ENCODE measurements around the gene MBLAC1. TPM values are rescaled to one million over a fixed set of nuclear protein-coding genes. Genes with fewer than 3 reads are reported as not detected.
"Not testable (repeated sequence)": the region's sequence is repeated elsewhere in the genome, so short reads cannot be mapped to it uniquely, and the experiment has no call there.

The MBLAC1 gene
- polyA plus RNA-seq, 1 donor from 2014 or later = 6.4 TPM

DNA sequence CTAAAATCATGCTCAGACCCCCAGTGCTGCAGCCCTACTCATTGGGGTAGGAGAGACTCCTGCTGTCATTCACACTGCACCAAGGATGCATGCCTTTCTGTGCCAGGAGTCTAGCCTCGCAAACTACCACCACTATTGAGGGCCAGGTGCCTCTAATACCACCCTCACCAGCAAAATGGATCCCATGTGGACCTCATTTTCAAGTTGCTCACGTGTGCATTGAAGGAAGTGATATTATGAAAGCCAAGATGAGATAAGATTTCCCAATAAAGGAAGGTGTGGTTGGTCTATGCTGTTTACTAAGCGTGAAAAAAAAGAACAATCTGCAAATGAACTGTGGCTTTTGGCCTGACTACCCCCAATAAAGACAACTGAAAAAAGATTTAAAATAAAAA lies 14.8 kb downstream of the MBLAC1 start:
- no peak overlapping the region for H3K9ac ChIP-seq (ENCODE audit: low read length)
- H3K9me3 ChIP-seq (ENCODE audit: low read length) = no peaks in the 10 kb centered on the region
- H3K27me3 ChIP-seq (ENCODE audit: insufficient read depth, low read depth, low read length) = no peaks in the 10 kb centered on the region
- H3K4me3 ChIP-seq (ENCODE audit: low read length) = no peak overlapping the region
- no peak overlapping the region for H2AFZ ChIP-seq (ENCODE audit: low read depth, low read length)
- no peaks in the 10 kb centered on the region for H3K9me2 ChIP-seq (ENCODE audit: insufficient read depth, low read length)
- no peaks in the 10 kb centered on the region for H3F3A ChIP-seq (ENCODE audit: insufficient read depth, low read length, poor library complexity, severe bottlenecking)
- H3K4me2 ChIP-seq (ENCODE audit: low read length) = no peak overlapping the region
- H3K27ac ChIP-seq (ENCODE audit: low read length) = no peak overlapping the region
- TF ChIP-seq EP300 (conservative IDR thresholded peaks at IDR 0.05; ENCODE audit: poor library complexity, severe bottlenecking) = no peak
- TF ChIP-seq MXI1 (conservative IDR thresholded peaks at IDR 0.05; ENCODE audit: poor library complexity, severe bottlenecking) = no peak
- TF ChIP-seq POLR2AphosphoS5 (IDR thresholded peaks at IDR 0.05) = no peak
- no peaks in the 10 kb centered on the region for H3K79me2 ChIP-seq (replicated peaks; ENCODE audit: insufficient read depth, low read length)
- H3K36me3 ChIP-seq (ENCODE audit: insufficient read depth, low read length) = no peaks in the 10 kb centered on the region
- no peaks in the 10 kb centered on the region for H4K20me1 ChIP-seq (ENCODE audit: insufficient read depth)

DNA sequence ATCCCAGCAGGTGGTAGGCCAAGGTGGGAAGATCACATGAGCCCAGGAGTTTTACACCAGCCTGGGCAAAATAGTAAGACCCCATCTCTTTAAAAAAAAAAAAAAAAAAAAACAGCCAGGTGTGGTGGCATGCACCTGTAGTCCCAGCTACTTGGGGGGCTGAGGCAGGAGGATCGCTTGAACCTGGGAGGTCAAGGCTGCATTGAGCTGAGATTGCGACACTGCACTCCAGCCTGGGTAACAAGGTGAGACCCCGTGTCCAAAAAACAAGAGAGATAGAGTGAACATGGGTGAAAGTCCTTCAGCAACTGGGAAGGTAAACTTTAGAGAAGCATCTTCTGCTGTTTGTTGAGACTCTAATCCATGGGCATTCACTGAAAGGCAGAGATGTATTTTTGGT lies 15.7 kb downstream of the MBLAC1 start:
- no peaks in the 10 kb centered on the region for H3K9me2 ChIP-seq (ENCODE audit: insufficient read depth, low read length)
- no peak overlapping the region for H3K4me3 ChIP-seq (ENCODE audit: low read length)
- no peaks in the 10 kb centered on the region for H3K9me3 ChIP-seq (ENCODE audit: low read length)
- H3K79me2 ChIP-seq (replicated peaks; ENCODE audit: insufficient read depth, low read length) = no peaks in the 10 kb centered on the region
- H3K4me2 ChIP-seq (ENCODE audit: low read length) = no peak overlapping the region
- H4K20me1 ChIP-seq (ENCODE audit: insufficient read depth) = no peaks in the 10 kb centered on the region
- no peaks in the 10 kb centered on the region for H3K27me3 ChIP-seq (ENCODE audit: insufficient read depth, low read depth, low read length)
- H2AFZ ChIP-seq (ENCODE audit: low read depth, low read length) = no peak overlapping the region
- H3K9ac ChIP-seq (ENCODE audit: low read length) = no peak overlapping the region
- no peaks in the 10 kb centered on the region for H3F3A ChIP-seq (ENCODE audit: insufficient read depth, low read length, poor library complexity, severe bottlenecking)
- TF ChIP-seq EZH2 (IDR thresholded peaks at IDR 0.05; ENCODE audit: borderline replicate concordance, insufficient read depth, low read length, poor library complexity, severe bottlenecking) = no peak
- TF ChIP-seq MXI1 (conservative IDR thresholded peaks at IDR 0.05; ENCODE audit: poor library complexity, severe bottlenecking) = no peak
- no peaks in the 10 kb centered on the region for H3K36me3 ChIP-seq (ENCODE audit: insufficient read depth, low read length)
- H3K27ac ChIP-seq (ENCODE audit: low read length) = no peak overlapping the region

DNA sequence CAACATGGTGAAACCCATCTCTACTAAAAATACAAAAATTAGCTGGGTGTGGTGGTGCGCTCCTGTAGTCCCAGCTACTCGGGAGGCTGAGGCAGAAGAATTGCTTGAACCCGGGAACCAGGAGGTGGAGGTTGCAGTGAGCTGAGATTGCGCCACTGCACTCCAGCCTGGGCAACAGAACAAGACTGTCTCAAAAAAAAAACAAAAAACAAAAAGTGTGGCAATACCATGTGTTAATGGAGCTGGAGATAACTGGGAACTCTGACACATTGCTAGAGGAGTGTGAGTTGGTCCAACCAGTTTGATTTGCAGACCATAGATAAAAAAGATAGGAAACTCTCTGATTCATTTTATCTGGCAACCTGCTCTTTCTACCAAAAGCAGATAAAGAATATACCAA lies 19.6 kb downstream of the MBLAC1 start:
- H4K20me1 ChIP-seq (ENCODE audit: insufficient read depth); H2AFZ ChIP-seq (ENCODE audit: low read depth, low read length); H3K9ac ChIP-seq (ENCODE audit: low read length); H3K9me2 ChIP-seq (ENCODE audit: insufficient read depth, low read length); H3K27ac ChIP-seq (ENCODE audit: low read length); H3K36me3 ChIP-seq (ENCODE audit: insufficient read depth, low read length); H3F3A ChIP-seq (ENCODE audit: insufficient read depth, low read length, poor library complexity, severe bottlenecking); H3K4me3 ChIP-seq (ENCODE audit: low read length); H3K27me3 ChIP-seq (ENCODE audit: insufficient read depth, low read depth, low read length); H3K4me2 ChIP-seq (ENCODE audit: low read length); H3K9me3 ChIP-seq (ENCODE audit: low read length): not testable (repeated sequence)
- peaks cover 14% of the 10 kb centered on the region for H3K79me2 ChIP-seq (replicated peaks; ENCODE audit: insufficient read depth, low read length)

DNA sequence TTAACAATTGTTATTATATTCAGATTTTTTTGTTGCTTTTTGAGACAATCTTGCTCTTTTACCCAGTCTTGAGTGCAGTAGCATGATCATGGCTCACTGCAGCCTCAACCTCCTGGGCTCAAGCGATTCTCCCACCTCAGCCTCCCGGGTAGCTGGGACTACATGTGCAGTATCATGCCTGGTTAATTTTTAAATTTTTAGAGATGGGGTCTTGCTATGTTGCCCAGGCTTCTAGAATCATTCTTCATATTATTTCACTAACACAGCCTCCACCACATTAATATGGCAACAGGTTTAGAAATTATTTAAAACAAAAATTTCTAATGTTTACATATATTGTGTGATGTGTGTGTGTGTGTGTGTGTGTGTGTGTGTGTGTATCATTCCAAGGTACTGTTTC lies 20.5 kb downstream of the MBLAC1 start:
- H3K9me2 ChIP-seq (ENCODE audit: insufficient read depth, low read length) = no peaks in the 10 kb centered on the region
- H4K20me1 ChIP-seq (ENCODE audit: insufficient read depth) = no peaks in the 10 kb centered on the region
- H3K9me3 ChIP-seq (ENCODE audit: low read length) = no peaks in the 10 kb centered on the region
- H2AFZ ChIP-seq (ENCODE audit: low read depth, low read length) = no peak overlapping the region
- H3K4me2 ChIP-seq (ENCODE audit: low read length) = no peak overlapping the region
- no peaks in the 10 kb centered on the region for H3K36me3 ChIP-seq (ENCODE audit: insufficient read depth, low read length)
- H3F3A ChIP-seq (ENCODE audit: insufficient read depth, low read length, poor library complexity, severe bottlenecking) = no peaks in the 10 kb centered on the region
- H3K27me3 ChIP-seq (ENCODE audit: insufficient read depth, low read depth, low read length) = no peaks in the 10 kb centered on the region
- no peak overlapping the region for H3K9ac ChIP-seq (ENCODE audit: low read length)
- peaks cover 14% of the 10 kb centered on the region for H3K79me2 ChIP-seq (replicated peaks; ENCODE audit: insufficient read depth, low read length)
- TF ChIP-seq POLR2AphosphoS5 (IDR thresholded peaks at IDR 0.05) = no peak
- no peak for TF ChIP-seq EZH2 (IDR thresholded peaks at IDR 0.05; ENCODE audit: borderline replicate concordance, insufficient read depth, low read length, poor library complexity, severe bottlenecking)
- TF ChIP-seq TAF1 (IDR thresholded peaks at IDR 0.05; ENCODE audit: low read depth) = no peak
- TF ChIP-seq EP300 (conservative IDR thresholded peaks at IDR 0.05; ENCODE audit: poor library complexity, severe bottlenecking) = no peak
- TF ChIP-seq, protein P1, sequence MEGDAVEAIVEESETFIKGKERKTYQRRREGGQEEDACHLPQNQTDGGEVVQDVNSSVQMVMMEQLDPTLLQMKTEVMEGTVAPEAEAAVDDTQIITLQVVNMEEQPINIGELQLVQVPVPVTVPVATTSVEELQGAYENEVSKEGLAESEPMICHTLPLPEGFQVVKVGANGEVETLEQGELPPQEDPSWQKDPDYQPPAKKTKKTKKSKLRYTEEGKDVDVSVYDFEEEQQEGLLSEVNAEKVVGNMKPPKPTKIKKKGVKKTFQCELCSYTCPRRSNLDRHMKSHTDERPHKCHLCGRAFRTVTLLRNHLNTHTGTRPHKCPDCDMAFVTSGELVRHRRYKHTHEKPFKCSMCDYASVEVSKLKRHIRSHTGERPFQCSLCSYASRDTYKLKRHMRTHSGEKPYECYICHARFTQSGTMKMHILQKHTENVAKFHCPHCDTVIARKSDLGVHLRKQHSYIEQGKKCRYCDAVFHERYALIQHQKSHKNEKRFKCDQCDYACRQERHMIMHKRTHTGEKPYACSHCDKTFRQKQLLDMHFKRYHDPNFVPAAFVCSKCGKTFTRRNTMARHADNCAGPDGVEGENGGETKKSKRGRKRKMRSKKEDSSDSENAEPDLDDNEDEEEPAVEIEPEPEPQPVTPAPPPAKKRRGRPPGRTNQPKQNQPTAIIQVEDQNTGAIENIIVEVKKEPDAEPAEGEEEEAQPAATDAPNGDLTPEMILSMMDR (IDR thresholded peaks at IDR 0.05; ENCODE audit: poor library complexity, severe bottlenecking) = no peak
- TF ChIP-seq, protein P2, sequence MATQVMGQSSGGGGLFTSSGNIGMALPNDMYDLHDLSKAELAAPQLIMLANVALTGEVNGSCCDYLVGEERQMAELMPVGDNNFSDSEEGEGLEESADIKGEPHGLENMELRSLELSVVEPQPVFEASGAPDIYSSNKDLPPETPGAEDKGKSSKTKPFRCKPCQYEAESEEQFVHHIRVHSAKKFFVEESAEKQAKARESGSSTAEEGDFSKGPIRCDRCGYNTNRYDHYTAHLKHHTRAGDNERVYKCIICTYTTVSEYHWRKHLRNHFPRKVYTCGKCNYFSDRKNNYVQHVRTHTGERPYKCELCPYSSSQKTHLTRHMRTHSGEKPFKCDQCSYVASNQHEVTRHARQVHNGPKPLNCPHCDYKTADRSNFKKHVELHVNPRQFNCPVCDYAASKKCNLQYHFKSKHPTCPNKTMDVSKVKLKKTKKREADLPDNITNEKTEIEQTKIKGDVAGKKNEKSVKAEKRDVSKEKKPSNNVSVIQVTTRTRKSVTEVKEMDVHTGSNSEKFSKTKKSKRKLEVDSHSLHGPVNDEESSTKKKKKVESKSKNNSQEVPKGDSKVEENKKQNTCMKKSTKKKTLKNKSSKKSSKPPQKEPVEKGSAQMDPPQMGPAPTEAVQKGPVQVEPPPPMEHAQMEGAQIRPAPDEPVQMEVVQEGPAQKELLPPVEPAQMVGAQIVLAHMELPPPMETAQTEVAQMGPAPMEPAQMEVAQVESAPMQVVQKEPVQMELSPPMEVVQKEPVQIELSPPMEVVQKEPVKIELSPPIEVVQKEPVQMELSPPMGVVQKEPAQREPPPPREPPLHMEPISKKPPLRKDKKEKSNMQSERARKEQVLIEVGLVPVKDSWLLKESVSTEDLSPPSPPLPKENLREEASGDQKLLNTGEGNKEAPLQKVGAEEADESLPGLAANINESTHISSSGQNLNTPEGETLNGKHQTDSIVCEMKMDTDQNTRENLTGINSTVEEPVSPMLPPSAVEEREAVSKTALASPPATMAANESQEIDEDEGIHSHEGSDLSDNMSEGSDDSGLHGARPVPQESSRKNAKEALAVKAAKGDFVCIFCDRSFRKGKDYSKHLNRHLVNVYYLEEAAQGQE (IDR thresholded peaks at IDR 0.05; ENCODE audit: borderline replicate concordance) = no peak
- TF ChIP-seq RAD21 (conservative IDR thresholded peaks at IDR 0.05) = no peak
- no peak for TF ChIP-seq MXI1 (conservative IDR thresholded peaks at IDR 0.05; ENCODE audit: poor library complexity, severe bottlenecking)
- TF ChIP-seq SMC3 (conservative IDR thresholded peaks at IDR 0.05; ENCODE audit: poor library complexity) = no peak
- H3K4me3 ChIP-seq (ENCODE audit: low read length) = no peak overlapping the region
- H3K27ac ChIP-seq (ENCODE audit: low read length) = no peak overlapping the region

All from neural cell (in vitro differentiated cells).